NT2/D1 (cell line): Measurements from ENCODE around the gene MARCHF3.

Experiments used
- SUZ12 ChIP-seq: IDR thresholded peaks from 2 replicates; pipeline ENCODE4 v1.6.1; 2011; ENCODE audit not compliant: insufficient read length, insufficient read depth; ENCODE audit errors: extremely low read depth
- YY1 ChIP-seq: IDR thresholded peaks from 2 replicates; pipeline ENCODE4 v1.6.1; 2011; ENCODE audit not compliant: insufficient read length, insufficient read depth

DNA sequence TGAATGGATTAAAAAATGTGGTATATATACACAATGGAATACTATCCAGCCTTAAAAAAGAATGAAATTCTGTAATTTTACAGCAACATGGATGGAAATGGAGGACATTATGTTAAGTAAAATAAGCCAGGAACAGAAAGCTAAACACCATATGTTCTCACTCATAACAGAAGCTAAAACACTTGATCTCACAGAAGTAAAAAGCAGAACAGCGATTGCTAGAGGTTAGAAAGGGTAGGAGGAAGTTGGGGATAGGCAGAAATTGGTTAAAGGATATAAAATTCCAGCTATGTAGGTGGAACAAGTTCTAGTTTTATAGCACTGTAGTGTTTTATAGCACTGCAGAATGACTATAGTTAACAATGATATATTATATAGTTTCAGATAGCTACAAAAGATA, 15.8 kb downstream of the MARCHF3 start:
- TF ChIP-seq SUZ12 (no peak), YY1 (no peak)
